Activated T-helper 2 cell treated with anti-CD3 and anti-CD28 coated beads, Interferon-gamma antibody, Interleukin-2, Interleukin-4, amounts not matched to agents 10 μg/mL and 5 μg/mL and 100 μg/mL, durations not matched to agents 14 hours and 24 hours and 36 hours (primary cell): ENCODE measurements around the gene RHOD. TPM values are rescaled to one million over a fixed set of nuclear protein-coding genes. Genes with fewer than 3 reads are reported as not detected.

Source experiments
- DNase-seq: peaks from one replicate; pipeline ENCODE4 v3.0.0; 2021; ENCODE audit warnings: low spot score
- H3K27ac Mint-ChIP-seq: one replicate; pipeline ENCODE4 v1.8.0; 2021; ENCODE audit warnings: mixed read lengths
- H3K27me3 Mint-ChIP-seq: one replicate; pipeline ENCODE4 v1.8.0; 2021; ENCODE audit warnings: low read depth, mixed read lengths
- H3K36me3 Mint-ChIP-seq: one replicate; pipeline ENCODE4 v1.8.0; 2021; ENCODE audit warnings: low read depth, mixed read lengths
- H3K4me1 Mint-ChIP-seq: one replicate; pipeline ENCODE4 v1.8.0; 2021; ENCODE audit warnings: low read depth, mixed read lengths
- H3K4me3 Mint-ChIP-seq: one replicate; pipeline ENCODE4 v1.8.0; 2021; ENCODE audit warnings: low read depth, mild to moderate bottlenecking, moderate library complexity, mixed read lengths
- H3K9me3 Mint-ChIP-seq: one replicate; pipeline ENCODE4 v1.8.0; 2021; ENCODE audit warnings: mixed read lengths
- intact Hi-C: fragments of 100-400 bp; cut with micrococcal nuclease; formaldehyde crosslinking; loops from one replicate; pipeline ENCODE4 v1.15.1; 2023
- total RNA-seq: library from RNA; stranded (reverse); gene quantifications from 2 replicates; pipeline ENCODE4 v1.2.3, GENCODE V29; 2022

RHOD gene
- total RNA-seq, 1 donor from 2014 or later: 0.30 TPM

- no peaks in the 10 kb centered on the region for H3K36me3 Mint-ChIP-seq
- H3K9me3 Mint-ChIP-seq: no peaks in the 10 kb centered on the region
- peaks cover 9% of the 10 kb centered on the region for H3K27me3 Mint-ChIP-seq
- intact Hi-C loops: no loop called here
- H3K4me1 Mint-ChIP-seq: no peaks in the 10 kb centered on the region
- no peak overlapping the region for H3K27ac Mint-ChIP-seq
- no peak for DNase-seq
- H3K4me3 Mint-ChIP-seq: no peak overlapping the region
Observed at GRCh38 chr11:67043572-67044349, 12.9 kb upstream of the RHOD start.

DNA sequence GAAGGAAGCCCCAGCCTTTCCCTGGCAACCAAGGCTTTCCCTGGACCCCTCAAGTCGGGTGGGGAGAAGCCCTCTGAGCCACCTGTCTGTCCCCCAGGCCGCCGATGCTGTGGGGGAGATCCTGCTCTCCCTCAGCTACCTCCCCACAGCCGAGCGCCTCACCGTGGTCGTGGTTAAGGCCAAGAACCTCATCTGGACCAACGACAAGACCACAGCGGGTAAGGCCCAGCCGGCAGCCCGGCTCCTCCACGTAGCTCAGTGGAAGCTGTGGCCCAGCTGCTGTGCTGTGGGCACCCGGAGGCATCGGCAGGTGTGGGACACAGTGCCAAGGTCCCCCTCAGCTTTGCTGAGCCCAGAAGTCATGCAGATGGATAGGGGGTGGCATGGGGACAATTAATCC lies 12.2 kb upstream of the RHOD start:
- no peak for DNase-seq
- H3K27ac Mint-ChIP-seq: no peak overlapping the region
- H3K4me1 Mint-ChIP-seq: no peaks in the 10 kb centered on the region
- H3K36me3 Mint-ChIP-seq: no peaks in the 10 kb centered on the region
- H3K9me3 Mint-ChIP-seq: no peaks in the 10 kb centered on the region
- intact Hi-C loops: no loop called here
- H3K4me3 Mint-ChIP-seq: no peak overlapping the region
- peaks cover 9% of the 10 kb centered on the region for H3K27me3 Mint-ChIP-seq

- no peak for DNase-seq
- Mint-ChIP-seq H3K4me1 (no peaks in the 10 kb centered on the region), H3K4me3 (no peak overlapping the region), H3K27me3 (peaks cover 9% of the 10 kb centered on the region), H3K9me3 (no peaks in the 10 kb centered on the region), H3K27ac (no peak overlapping the region), H3K36me3 (no peaks in the 10 kb centered on the region)
- intact Hi-C loops: no loop called here
Observed at GRCh38 chr11:67045314-67045713, 11.3 kb upstream of the RHOD start.

DNA sequence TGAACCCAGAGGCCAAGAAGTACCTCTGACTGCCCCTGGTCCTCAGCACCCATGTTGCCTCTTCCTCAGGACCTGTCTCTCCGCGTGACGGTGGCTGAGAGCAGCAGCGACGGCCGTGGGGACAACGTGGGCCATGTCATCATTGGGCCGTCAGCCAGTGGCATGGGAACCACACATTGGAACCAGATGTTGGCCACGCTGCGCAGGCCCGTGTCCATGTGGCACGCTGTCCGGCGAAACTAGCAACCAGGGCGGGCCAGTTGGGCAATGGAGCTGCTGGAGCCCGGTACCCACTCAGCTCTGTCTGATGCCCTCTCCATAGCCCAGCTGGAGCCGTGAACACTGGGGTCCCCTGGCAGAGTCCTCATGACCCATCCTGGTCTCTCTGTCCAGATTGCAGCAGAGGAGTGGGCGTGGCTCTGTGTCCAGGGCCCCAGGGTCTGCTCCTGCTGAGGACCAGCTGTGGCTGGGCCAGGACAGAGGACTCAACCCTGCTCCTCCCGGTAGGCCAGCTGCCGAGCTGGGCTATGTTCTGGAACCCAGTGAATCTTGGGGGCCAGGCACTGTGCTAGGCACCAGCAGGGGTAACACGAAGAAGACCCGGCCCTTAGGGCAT lies 8.0 kb upstream of the RHOD start:
- no peak overlapping the region for H3K4me3 Mint-ChIP-seq
- intact Hi-C loops: no loop called here
- DNase-seq: no peak

DNA sequence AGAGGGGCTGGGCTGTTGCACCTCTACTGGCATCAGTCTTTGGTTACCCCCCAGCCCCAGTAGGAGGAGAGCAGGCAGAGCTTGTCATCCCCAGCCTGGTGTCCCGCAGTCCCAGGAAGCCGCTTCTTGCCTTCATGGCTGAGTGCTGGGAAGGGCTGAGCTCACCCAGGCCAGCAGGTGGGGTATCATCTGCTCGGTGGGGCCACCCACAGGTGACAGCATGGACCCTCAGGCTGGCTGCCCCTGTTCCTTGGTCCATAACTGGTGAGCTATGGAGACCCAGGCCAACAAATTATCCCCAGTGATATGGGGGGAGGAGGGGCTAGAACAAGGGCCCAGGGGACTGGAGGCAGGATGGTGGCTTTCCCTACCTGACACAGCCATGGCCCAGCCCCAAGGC lies 6.5 kb upstream of the RHOD start:
- peaks cover 5% of the 10 kb centered on the region for H3K4me1 Mint-ChIP-seq
- intact Hi-C loops: no loop called here
- H3K36me3 Mint-ChIP-seq: no peaks in the 10 kb centered on the region
- H3K4me3 Mint-ChIP-seq: no peak overlapping the region
- DNase-seq: no peak
- peaks cover 6% of the 10 kb centered on the region for H3K27me3 Mint-ChIP-seq
- no peaks in the 10 kb centered on the region for H3K9me3 Mint-ChIP-seq
- no peak overlapping the region for H3K27ac Mint-ChIP-seq

More for the DNA sequence above, 8.0 kb upstream of the RHOD start:
- Mint-ChIP-seq H3K36me3 (no peaks in the 10 kb centered on the region), H3K4me1 (no peaks in the 10 kb centered on the region), H3K27ac (no peak overlapping the region), H3K27me3 (peaks cover 6% of the 10 kb centered on the region), H3K9me3 (no peaks in the 10 kb centered on the region)

DNA sequence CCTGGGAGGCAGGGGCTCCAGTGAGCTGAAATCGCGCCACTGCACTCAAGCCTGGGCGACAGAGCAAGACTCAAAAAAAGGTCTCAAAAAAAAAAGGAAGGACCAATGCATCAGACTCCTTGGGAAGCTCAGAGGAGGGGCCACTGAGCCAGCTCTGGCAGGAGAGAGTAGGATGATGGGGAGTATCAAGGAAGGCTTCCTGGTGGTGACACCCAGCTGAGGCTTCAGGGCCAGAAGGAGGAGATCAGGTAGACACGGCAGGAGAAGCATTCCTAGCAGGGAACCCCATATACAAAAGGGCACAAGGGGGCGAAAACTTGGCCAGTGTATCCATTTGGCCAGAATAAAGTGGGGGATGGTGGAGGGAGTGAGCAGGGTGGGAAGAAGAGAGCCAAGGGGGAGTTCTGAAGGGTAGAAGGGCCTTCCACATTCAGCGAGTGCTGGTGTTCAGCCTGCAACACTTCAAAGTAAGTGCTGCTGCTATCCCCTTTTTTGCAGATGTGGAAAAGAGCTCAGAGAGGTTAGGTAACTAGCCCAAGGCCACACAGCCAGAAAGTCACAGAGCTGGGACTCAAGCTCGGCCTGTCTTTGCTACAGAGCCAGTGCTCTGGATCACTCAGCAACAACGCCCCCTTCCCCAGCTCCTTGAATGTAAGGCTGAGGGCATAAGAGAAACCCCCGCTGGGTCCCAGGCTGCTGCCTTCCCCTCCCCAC lies 5.3 kb upstream of the RHOD start:
- peaks cover 10% of the 10 kb centered on the region for H3K4me1 Mint-ChIP-seq

GRCh38 chr11:67051945-67052488 lies 4.6 kb upstream of the RHOD start:
- intact Hi-C loops: no loop called here
- Mint-ChIP-seq H3K36me3 (no peaks in the 10 kb centered on the region), H3K27ac (no peak overlapping the region), H3K4me1 (peaks cover 11% of the 10 kb centered on the region), H3K9me3 (no peaks in the 10 kb centered on the region), H3K27me3 (peaks cover 12% of the 10 kb centered on the region), H3K4me3 (no peak overlapping the region)
- DNase-seq: no peak

More for the DNA sequence above, 5.3 kb upstream of the RHOD start:
- Mint-ChIP-seq H3K4me3 (no peak overlapping the region), H3K27me3 (peaks cover 10% of the 10 kb centered on the region), H3K9me3 (no peaks in the 10 kb centered on the region), H3K36me3 (no peaks in the 10 kb centered on the region), H3K27ac (no peak overlapping the region)
- no peak for DNase-seq
- intact Hi-C loops: no loop called here

DNA sequence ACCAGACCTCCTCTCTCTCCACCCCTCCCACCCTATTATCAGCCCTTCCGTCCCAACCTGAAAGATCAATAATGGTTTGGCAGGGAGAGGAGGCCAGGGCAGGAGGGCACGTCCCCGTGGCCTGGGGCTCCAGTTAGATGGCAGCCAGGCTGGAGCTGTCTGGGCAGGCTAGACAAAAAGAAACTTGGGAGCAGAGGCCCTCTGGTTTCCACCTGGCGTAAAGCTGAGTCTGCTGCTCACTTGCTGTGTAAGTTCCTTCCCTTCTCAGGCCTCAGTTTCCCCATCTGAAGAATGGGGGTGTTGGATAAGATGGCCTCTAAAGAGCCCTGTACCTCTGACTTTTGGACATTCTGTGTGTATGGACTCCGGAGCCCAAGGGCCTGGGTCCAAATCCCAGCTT lies 3.8 kb upstream of the RHOD start:
- H3K9me3 Mint-ChIP-seq: no peaks in the 10 kb centered on the region
- H3K27me3 Mint-ChIP-seq: peaks cover 12% of the 10 kb centered on the region
- DNase-seq: no peak
- H3K4me3 Mint-ChIP-seq: no peak overlapping the region
- no peaks in the 10 kb centered on the region for H3K36me3 Mint-ChIP-seq
- H3K4me1 Mint-ChIP-seq: peaks cover 11% of the 10 kb centered on the region
- H3K27ac Mint-ChIP-seq: no peak overlapping the region
- intact Hi-C loops: loop anchor here (1.0 kb wide), 1 partner anchor 34 kb away; no protein-coding TSS in a partner anchor

DNA sequence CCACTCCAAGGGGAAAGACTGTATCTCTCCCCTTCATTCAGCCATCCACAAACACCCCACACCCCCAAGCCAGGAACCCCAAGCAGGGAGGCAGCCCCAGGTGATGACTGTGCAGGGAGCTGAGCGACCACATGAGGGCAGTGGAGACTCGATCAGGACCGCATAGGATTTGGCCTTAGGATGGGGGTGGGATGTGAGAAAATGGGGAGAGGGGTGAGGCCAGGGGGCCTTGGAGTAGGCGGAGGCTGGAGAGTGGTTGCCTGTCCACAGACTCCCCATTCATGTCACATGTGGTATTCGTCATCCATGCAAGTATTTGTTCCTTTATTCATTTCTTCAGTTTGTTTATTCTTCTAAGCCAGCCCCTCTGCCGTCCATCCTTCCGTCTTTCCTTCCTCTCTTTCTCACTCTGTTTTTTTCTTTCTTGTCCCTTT lies 2.7 kb upstream of the RHOD start:
- Mint-ChIP-seq H3K4me3 (no peak overlapping the region), H3K4me1 (peaks cover 11% of the 10 kb centered on the region), H3K9me3 (no peaks in the 10 kb centered on the region), H3K27ac (no peak overlapping the region), H3K36me3 (no peaks in the 10 kb centered on the region), H3K27me3 (peaks cover 12% of the 10 kb centered on the region)
- DNase-seq: peak; percentile 28
- intact Hi-C loops: loop anchor here (1.0 kb wide), 2 partner anchors 17 to 33 kb away; no protein-coding TSS in a partner anchor

DNA sequence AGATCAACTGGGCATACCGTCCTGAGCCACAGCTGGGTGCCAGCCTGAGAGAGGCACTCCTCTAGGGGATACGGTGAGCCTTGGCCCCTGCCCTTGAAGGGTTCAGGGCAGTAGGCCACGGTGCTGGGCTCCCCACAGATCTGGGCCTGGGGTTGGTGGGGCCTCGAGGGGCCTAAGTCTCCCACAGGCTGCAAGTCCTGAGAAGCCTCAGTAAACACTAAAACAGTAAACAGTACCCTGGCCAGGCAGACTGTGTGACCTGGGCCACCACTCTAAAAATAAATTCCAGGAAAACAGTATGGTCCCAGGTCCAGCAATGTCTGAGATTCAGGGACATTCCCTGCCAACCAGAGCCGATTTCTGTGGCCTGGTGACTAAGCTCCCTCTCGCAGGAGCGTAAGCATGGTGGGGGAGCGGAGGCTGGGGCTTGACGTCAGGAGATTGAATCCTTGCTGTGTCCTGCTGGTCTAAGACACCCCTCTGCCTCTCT lies 2.3 kb upstream of the RHOD start:
- H3K36me3 Mint-ChIP-seq: no peaks in the 10 kb centered on the region
- no peak for DNase-seq
- H3K27me3 Mint-ChIP-seq: peaks cover 12% of the 10 kb centered on the region
- intact Hi-C loops: loop anchor here (1.0 kb wide), 1 partner anchor 17 kb away; no protein-coding TSS in a partner anchor
- peaks cover 11% of the 10 kb centered on the region for H3K4me1 Mint-ChIP-seq
- H3K27ac Mint-ChIP-seq: no peak overlapping the region
- no peak overlapping the region for H3K4me3 Mint-ChIP-seq
- no peaks in the 10 kb centered on the region for H3K9me3 Mint-ChIP-seq

- H3K4me1 Mint-ChIP-seq: peaks cover 11% of the 10 kb centered on the region
- peaks cover 12% of the 10 kb centered on the region for H3K27me3 Mint-ChIP-seq
- intact Hi-C loops: loop anchor here (1.0 kb wide), 1 partner anchor 16 kb away; no protein-coding TSS in a partner anchor
- no peaks in the 10 kb centered on the region for H3K36me3 Mint-ChIP-seq
- no peak for DNase-seq
- H3K27ac Mint-ChIP-seq: no peak overlapping the region
- no peak overlapping the region for H3K4me3 Mint-ChIP-seq
- no peaks in the 10 kb centered on the region for H3K9me3 Mint-ChIP-seq
Observed at GRCh38 chr11:67054836-67055523, 1.7 kb upstream of the RHOD start.

- H3K27ac Mint-ChIP-seq: no peak overlapping the region
- no peak for DNase-seq
- H3K4me1 Mint-ChIP-seq: peaks cover 11% of the 10 kb centered on the region
- H3K4me3 Mint-ChIP-seq: no peak overlapping the region
- intact Hi-C loops: no loop called here
- H3K27me3 Mint-ChIP-seq: peaks cover 12% of the 10 kb centered on the region
- no peaks in the 10 kb centered on the region for H3K9me3 Mint-ChIP-seq
- H3K36me3 Mint-ChIP-seq: no peaks in the 10 kb centered on the region
Observed at GRCh38 chr11:67055812-67056211, 835 bp upstream of the RHOD start.
